GM23338 (cell line): ENCODE data around the gene SMG9.

Experiments used
- CREB1 ChIP-seq: fragments of 250-450 bp; sonication (Bioruptor Pico); IDR thresholded peaks from 2 replicates; pipeline ENCODE4 v1.5.0; 2020; ENCODE audit warnings: low read depth, mild to moderate bottlenecking, moderate library complexity
- CTCF ChIP-seq, 2 experiments: fragments of 200-600 bp in 1 of 2; sonication (generic) in 1 of 2; conservative IDR thresholded peaks; 2 replicates each; pipeline versions ENCODE4 v1.5.1 to v1.6.1; 2016 to 2017; ENCODE audit warnings: antibody characterized with exemption in 2 of 2, low read depth in 2 of 2, mild to moderate bottlenecking in 2 of 2, moderate library complexity in 1 of 2
- EZH2 ChIP-seq: fragments of 200-600 bp; sonication (generic); IDR thresholded peaks from one replicate; pipeline ENCODE4 v1.8.0; 2017; ENCODE audit warnings: antibody characterized with exemption, mild to moderate bottlenecking, low read depth; ENCODE audit not compliant: unreplicated experiment
- EZH2phosphoT487 ChIP-seq: fragments of 200-600 bp; sonication (generic); IDR thresholded peaks from one replicate; pipeline ENCODE4 v1.8.1; 2018; ENCODE audit warnings: antibody characterized with exemption; ENCODE audit not compliant: unreplicated experiment
- JUNB ChIP-seq: IDR thresholded peaks from one replicate; pipeline ENCODE4 v1.6.1; 2016; ENCODE audit warnings: antibody characterized with exemption; ENCODE audit not compliant: unreplicated experiment
- NANOG ChIP-seq: IDR thresholded peaks from 2 replicates; pipeline ENCODE4 v1.6.1; 2016; ENCODE audit warnings: antibody characterized with exemption, borderline replicate concordance
- POLR2AphosphoS5 ChIP-seq: IDR thresholded peaks from 2 replicates; pipeline ENCODE4 v1.6.1; 2016; ENCODE audit warnings: antibody characterized with exemption, low read depth
- STAT1 ChIP-seq: IDR thresholded peaks from one replicate; pipeline ENCODE4 v1.6.1; 2016; ENCODE audit warnings: antibody characterized with exemption; ENCODE audit not compliant: unreplicated experiment
- ZNF114 ChIP-seq: fragments of 250-450 bp; sonication (Bioruptor Pico); IDR thresholded peaks from 2 replicates; pipeline ENCODE4 v1.5.0; 2020; ENCODE audit warnings: mild to moderate bottlenecking, moderate library complexity
- ZNF331 ChIP-seq: fragments of 250-450 bp; sonication (Bioruptor Pico); IDR thresholded peaks from 2 replicates; pipeline ENCODE4 v1.5.0; 2020; ENCODE audit warnings: low read depth, mild to moderate bottlenecking, moderate library complexity
- TF ChIP-seq, protein P1 (sequence below): IDR thresholded peaks from 2 replicates; pipeline ENCODE4 v1.6.1; 2016; ENCODE audit warnings: antibody characterized with exemption
- TF ChIP-seq, protein P2 (sequence below): IDR thresholded peaks from one replicate; pipeline ENCODE4 v1.6.1; 2018; ENCODE audit warnings: antibody characterized with exemption; ENCODE audit not compliant: unreplicated experiment

DNA sequence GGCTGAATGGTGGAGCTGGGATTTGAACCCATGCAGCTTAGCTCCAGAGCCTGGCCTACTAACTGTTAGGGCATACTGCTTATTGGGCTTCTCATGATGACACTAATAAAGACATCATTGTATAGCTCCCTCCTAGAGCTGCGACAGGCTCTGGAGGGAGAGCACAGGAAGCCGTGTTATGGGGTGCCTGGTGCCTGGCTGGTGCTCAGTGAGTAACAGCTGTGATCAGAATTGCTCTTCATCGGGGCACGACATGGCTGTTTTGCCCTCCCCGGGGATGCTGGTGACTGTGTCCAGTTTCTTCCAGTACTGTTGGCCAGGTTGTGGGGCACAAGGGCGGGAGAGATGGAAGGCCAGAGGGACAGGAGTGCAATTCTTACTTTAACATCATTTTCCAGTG lies 42.4 kb upstream of the SMG9 start:
- TF ChIP-seq CTCF (conservative IDR thresholded peaks at IDR 0.05; ENCODE audit: low read depth in 2 of 2), result no peak
- TF ChIP-seq EZH2, result no peak
- TF ChIP-seq JUNB, result no peak
- TF ChIP-seq, protein P1, sequence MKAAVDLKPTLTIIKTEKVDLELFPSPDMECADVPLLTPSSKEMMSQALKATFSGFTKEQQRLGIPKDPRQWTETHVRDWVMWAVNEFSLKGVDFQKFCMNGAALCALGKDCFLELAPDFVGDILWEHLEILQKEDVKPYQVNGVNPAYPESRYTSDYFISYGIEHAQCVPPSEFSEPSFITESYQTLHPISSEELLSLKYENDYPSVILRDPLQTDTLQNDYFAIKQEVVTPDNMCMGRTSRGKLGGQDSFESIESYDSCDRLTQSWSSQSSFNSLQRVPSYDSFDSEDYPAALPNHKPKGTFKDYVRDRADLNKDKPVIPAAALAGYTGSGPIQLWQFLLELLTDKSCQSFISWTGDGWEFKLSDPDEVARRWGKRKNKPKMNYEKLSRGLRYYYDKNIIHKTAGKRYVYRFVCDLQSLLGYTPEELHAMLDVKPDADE, result no peak
- TF ChIP-seq, protein P2, sequence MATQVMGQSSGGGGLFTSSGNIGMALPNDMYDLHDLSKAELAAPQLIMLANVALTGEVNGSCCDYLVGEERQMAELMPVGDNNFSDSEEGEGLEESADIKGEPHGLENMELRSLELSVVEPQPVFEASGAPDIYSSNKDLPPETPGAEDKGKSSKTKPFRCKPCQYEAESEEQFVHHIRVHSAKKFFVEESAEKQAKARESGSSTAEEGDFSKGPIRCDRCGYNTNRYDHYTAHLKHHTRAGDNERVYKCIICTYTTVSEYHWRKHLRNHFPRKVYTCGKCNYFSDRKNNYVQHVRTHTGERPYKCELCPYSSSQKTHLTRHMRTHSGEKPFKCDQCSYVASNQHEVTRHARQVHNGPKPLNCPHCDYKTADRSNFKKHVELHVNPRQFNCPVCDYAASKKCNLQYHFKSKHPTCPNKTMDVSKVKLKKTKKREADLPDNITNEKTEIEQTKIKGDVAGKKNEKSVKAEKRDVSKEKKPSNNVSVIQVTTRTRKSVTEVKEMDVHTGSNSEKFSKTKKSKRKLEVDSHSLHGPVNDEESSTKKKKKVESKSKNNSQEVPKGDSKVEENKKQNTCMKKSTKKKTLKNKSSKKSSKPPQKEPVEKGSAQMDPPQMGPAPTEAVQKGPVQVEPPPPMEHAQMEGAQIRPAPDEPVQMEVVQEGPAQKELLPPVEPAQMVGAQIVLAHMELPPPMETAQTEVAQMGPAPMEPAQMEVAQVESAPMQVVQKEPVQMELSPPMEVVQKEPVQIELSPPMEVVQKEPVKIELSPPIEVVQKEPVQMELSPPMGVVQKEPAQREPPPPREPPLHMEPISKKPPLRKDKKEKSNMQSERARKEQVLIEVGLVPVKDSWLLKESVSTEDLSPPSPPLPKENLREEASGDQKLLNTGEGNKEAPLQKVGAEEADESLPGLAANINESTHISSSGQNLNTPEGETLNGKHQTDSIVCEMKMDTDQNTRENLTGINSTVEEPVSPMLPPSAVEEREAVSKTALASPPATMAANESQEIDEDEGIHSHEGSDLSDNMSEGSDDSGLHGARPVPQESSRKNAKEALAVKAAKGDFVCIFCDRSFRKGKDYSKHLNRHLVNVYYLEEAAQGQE, result no peak
- no peak for TF ChIP-seq ZNF331 (CRISPR knock-in tag)
- TF ChIP-seq POLR2AphosphoS5, result no peak
- no peak for TF ChIP-seq CREB1 (CRISPR knock-in tag)
- TF ChIP-seq EZH2phosphoT487, result no peak
- no peak for TF ChIP-seq NANOG
- no peak for TF ChIP-seq ZNF114 (CRISPR knock-in tag)
- no peak for TF ChIP-seq STAT1
